HepG2 (cell line): Measurements from ENCODE around the gene CDH2. TPM values are rescaled to one million over a fixed set of nuclear protein-coding genes. Genes with fewer than 3 reads are reported as not detected.

Source experiments
- ATAC-seq: fragments of 200-7000 bp; cut with Tn5 transposase; 3 replicates; pipeline ENCODE4 v1.9.1; 2020; ENCODE audit warnings: mild to moderate bottlenecking, moderate library complexity
- BruUV-seq: library from RNA; stranded (reverse); fragments of 400-500 nt; replicated peaks from 2 replicates; lab custom pipeline; 2021; lab: Mats Ljungman, UMichigan
- CTCF ChIA-PET: fragments of 300-600 bp; formaldehyde crosslinking; extraction: SDS; loops from one replicate; lab custom pipeline; 2021; ENCODE audit warnings: low total read pairs, inconsistent platforms, low intra/inter-chr PET ratio; lab: Yijun Ruan, JAX
- POLR2A ChIA-PET: fragments of 350-600 bp; sonication (Branson Sonifier 250); formaldehyde crosslinking; loops from one replicate; lab custom pipeline; 2020; ENCODE audit warnings: antibody characterized with exemption, inconsistent platforms; lab: Yijun Ruan, JAX
- DNase-seq: peaks from one replicate; pipeline ENCODE4 v3.0.0-alpha.2; 2015; ENCODE audit warnings: low spot score
- FAIRE-seq: peaks from 3 replicates; lab custom pipeline; 2011; peaks lifted over from hg19 to GRCh38; lab: Jason Lieb, UNC
- H2AFZ ChIP-seq: one replicate; pipeline ENCODE4 v1.6.1; 2011; ENCODE audit warnings: low read length, inconsistent platforms
- H3K27ac ChIP-seq: fragments of 300-600 bp; 3 replicates; pipeline ENCODE4 v1.8.0; 2011; ENCODE audit warnings: mixed run types, mild to moderate bottlenecking, mixed read lengths, low read length, inconsistent platforms; ENCODE audit not compliant: insufficient read depth; ENCODE audit errors: extremely low read length
- H3K27me3 ChIP-seq, 2 experiments: fragments of 200-600 bp in 1 of 2; 2 replicates in 1 of 2; 3 replicates in 1 of 2; pipeline versions ENCODE4 v1.6.0 to v1.8.0; 2011; ENCODE audit warnings: low read length in 2 of 2, mild to moderate bottlenecking in 2 of 2, moderate library complexity in 2 of 2, inconsistent platforms in 1 of 2; ENCODE audit not compliant: insufficient read depth in 2 of 2, control insufficient read depth in 1 of 2
- H3K36me3 ChIP-seq, 2 experiments: fragments of 200-600 bp in 1 of 2; replicated peaks in 1 of 2; 2 replicates in 1 of 2; 3 replicates in 1 of 2; pipeline versions ENCODE4 v1.5.1 to v1.8.0; 2011; ENCODE audit warnings: low read length in 2 of 2, inconsistent platforms in 1 of 2; ENCODE audit not compliant: insufficient read depth in 2 of 2, control insufficient read depth in 1 of 2
- H3K4me1 ChIP-seq: 2 replicates; pipeline ENCODE4 v1.5.1; 2012; ENCODE audit warnings: low read length, inconsistent platforms; ENCODE audit not compliant: insufficient read depth
- H3K4me2 ChIP-seq: 2 replicates; pipeline ENCODE4 v1.6.0; 2011; ENCODE audit warnings: low read depth, low read length, inconsistent platforms
- H3K4me3 ChIP-seq, 3 experiments: fragments of 200-600 bp in 1 of 3; sonication (generic), shearing (Covaris generic) in 1 of 3; replicated peaks in 1 of 3; 2 replicates each; pipeline ENCODE4 v1.5.1; 2011 to 2016; ENCODE audit warnings: low read length in 3 of 3, inconsistent platforms in 2 of 3, low read depth in 2 of 3, mild to moderate bottlenecking in 2 of 3, control low read depth in 1 of 3, mixed read lengths in 1 of 3; ENCODE audit not compliant: insufficient read depth in 1 of 3
- H3K79me2 ChIP-seq: one replicate; pipeline ENCODE4 v1.6.1; 2011; ENCODE audit warnings: low read length, inconsistent platforms; ENCODE audit not compliant: insufficient read depth
- H3K9ac ChIP-seq: 2 replicates; pipeline ENCODE4 v1.6.0; 2011; ENCODE audit warnings: mild to moderate bottlenecking, low read depth, low read length, inconsistent platforms; ENCODE audit not compliant: insufficient read depth
- H3K9me3 ChIP-seq: 2 replicates; pipeline ENCODE4 v1.5.1; 2012; ENCODE audit warnings: mild to moderate bottlenecking, low read length
- H4K20me1 ChIP-seq: 2 replicates; pipeline ENCODE4 v1.6.0; 2011; ENCODE audit warnings: inconsistent platforms, mild to moderate bottlenecking, low read length, moderate library complexity; ENCODE audit not compliant: insufficient read depth
- ARHGAP35 ChIP-seq: sonication (generic); formaldehyde crosslinking; IDR thresholded peaks from 2 replicates; pipeline ENCODE4 v1.9.0; 2022; ENCODE audit warnings: mild to moderate bottlenecking, inconsistent platforms, moderate library complexity, missing genetic modification reagents, borderline replicate concordance
- ARNTL ChIP-seq: sonication (generic); formaldehyde crosslinking; IDR thresholded peaks from 2 replicates; pipeline ENCODE4 v1.4.0; 2020; ENCODE audit warnings: mild to moderate bottlenecking, missing genetic modification reagents
- JDP2 ChIP-seq: sonication (generic); formaldehyde crosslinking; IDR thresholded peaks from 2 replicates; pipeline ENCODE4 v1.8.1; 2022; ENCODE audit warnings: missing genetic modification reagents, borderline replicate concordance
- KMT2B ChIP-seq: IDR thresholded peaks from 2 replicates; pipeline ENCODE4 v1.6.1; 2016; ENCODE audit warnings: missing genetic modification reagents, missing compliant biosample characterization
- MAF1 ChIP-seq: sonication (generic); formaldehyde crosslinking; IDR thresholded peaks from 2 replicates; pipeline ENCODE4 v1.5.0; 2020; ENCODE audit warnings: missing genetic modification reagents, borderline replicate concordance
- MTA1 ChIP-seq: sonication (generic); formaldehyde crosslinking; IDR thresholded peaks from 2 replicates; pipeline ENCODE4 v1.4.0; 2020; ENCODE audit warnings: missing genetic modification reagents, mild to moderate bottlenecking, borderline replicate concordance
- NFIC ChIP-seq: IDR thresholded peaks from 2 replicates; pipeline ENCODE4 v1.6.1; 2012; ENCODE audit warnings: mild to moderate bottlenecking, low read length, inconsistent platforms
- RBFOX2 ChIP-seq: fragments of 200-400 bp; formaldehyde crosslinking; IDR thresholded peaks from 2 replicates; pipeline ENCODE4 v1.6.1; 2017; ENCODE audit warnings: low read depth, mild to moderate bottlenecking, low read length
- RCOR2 ChIP-seq: IDR thresholded peaks from 2 replicates; pipeline ENCODE4 v1.6.1; 2016; ENCODE audit warnings: missing biosample characterization, missing genetic modification reagents
- RXRA ChIP-seq: sonication (generic); formaldehyde crosslinking; IDR thresholded peaks from 2 replicates; pipeline ENCODE4 v1.5.1; 2020; ENCODE audit warnings: missing genetic modification reagents
- SALL1 ChIP-seq: sonication (generic); formaldehyde crosslinking; IDR thresholded peaks from 2 replicates; pipeline ENCODE4 v1.8.0; 2022; ENCODE audit warnings: mild to moderate bottlenecking, missing genetic modification reagents
- YEATS2 ChIP-seq: sonication (generic); formaldehyde crosslinking; IDR thresholded peaks from 2 replicates; pipeline ENCODE4 v1.4.0; 2020; ENCODE audit warnings: missing genetic modification reagents, borderline replicate concordance
- ZNF136 ChIP-seq: sonication (generic); formaldehyde crosslinking; IDR thresholded peaks from 2 replicates; pipeline ENCODE4 v1.8.1; 2022; ENCODE audit warnings: low read depth, mild to moderate bottlenecking, moderate library complexity, missing genetic modification reagents
- ZNF234 ChIP-seq: sonication (generic); formaldehyde crosslinking; conservative IDR thresholded peaks from 2 replicates; pipeline ENCODE4 v1.5.1; 2020; ENCODE audit warnings: mild to moderate bottlenecking, missing genetic modification reagents
- ZNF468 ChIP-seq: sonication (generic); formaldehyde crosslinking; IDR thresholded peaks from 2 replicates; pipeline ENCODE4 v1.8.0; 2022; ENCODE audit warnings: mild to moderate bottlenecking, moderate library complexity, missing genetic modification reagents
- ZNF597 ChIP-seq: sonication (generic); formaldehyde crosslinking; IDR thresholded peaks from 2 replicates; pipeline ENCODE4 v1.5.0; 2020; ENCODE audit warnings: missing genetic modification reagents
- WGBS: methylation state at CpG from one replicate; pipeline ENCODE4 v1.1.6; 2017; ENCODE audit warnings: low lambda C conversion rate; 5-methylcytosine and 5-hydroxymethylcytosine counted together
- in situ Hi-C: cut with HindIII; loops from 2 replicates; pipeline ENCODE4 v1.10.0; 2017; ENCODE audit warnings: low pct_unique_long_range_greater_than_20kb; ENCODE audit not compliant: extremely low pct_ligation_motif_present
- intact Hi-C: fragments of 100-400 bp; cut with micrococcal nuclease; formaldehyde crosslinking; loops from one replicate; pipeline ENCODE4 v1.10.0; 2022; ENCODE audit not compliant: unreplicated experiment
- polyA plus RNA-seq, 8 experiments: library from polyadenylated mRNA; depleted of rRNA in 3 of 8; stranded (reverse) in 7 of 8; unstranded in 1 of 8; fragments of >200 nt; fragmentation: Illumina TruSeq in 4 of 8; extraction: Trizol in 4 of 8; gene quantifications; 2 replicates each; pipeline versions ENCODE4 v1.2.1 to v1.2.3, GENCODE V29; 2011 to 2016; ENCODE audit warnings: low read depth in 4 of 8, missing spikeins in 1 of 8, mixed read lengths in 1 of 8; ENCODE audit not compliant: insufficient read depth in 1 of 8
- total RNA-seq, 5 experiments: library from RNA; depleted of rRNA; stranded (reverse); fragments of >200 nt; fragmentation: Illumina TruSeq; extraction: Trizol; gene quantifications; 2 replicates each; pipeline ENCODE4 v1.2.3, GENCODE V29; 2016; ENCODE audit warnings: low read depth in 1 of 5

The CDH2 gene
- total and polyA plus RNA-seq, 2 of the 13 experiments (the other 11 are each of a cell fraction or from before 2014, with no cell fraction given): 18.6 to 36.1 TPM

GRCh38 chr18:28030458-28030857, 146.5 kb downstream of the CDH2 start:
- Histone ChIP-seq H3K9me3 (no peaks in the 10 kb centered on the region), H2AFZ (no peak overlapping the region), H3K4me2 (no peak overlapping the region), H3K9ac (no peak overlapping the region), H4K20me1 (no peaks in the 10 kb centered on the region), H3K36me3 (no peaks in the 10 kb centered on the region), H3K27ac (no peak overlapping the region), H3K4me3 (no peak overlapping the region), H3K79me2 (peaks cover 2% of the 10 kb centered on the region), H3K4me1 (no peaks in the 10 kb centered on the region), H3K27me3 (no peaks in the 10 kb centered on the region)
- CTCF ChIA-PET: no interaction called here
- DNase-seq: no peak
- intact Hi-C loops: no loop called here
- BruUV-seq: no TSS peak
- in situ Hi-C loops: no loop called here
- TF ChIP-seq RBFOX2: no peak
- no peak for TF ChIP-seq ZNF597
- TF ChIP-seq ZNF136 (CRISPR knock-in tag): no peak
- no peak for TF ChIP-seq KMT2B (CRISPR knock-in tag)
- no peak for TF ChIP-seq RXRA (CRISPR knock-in tag)
- TF ChIP-seq MAF1 (CRISPR knock-in tag): no peak
- no peak for FAIRE-seq
- ATAC-seq: no peak
- POLR2A ChIA-PET: no interaction called here
- WGBS: 100% methylated on average over 1 of the region's 1 CpG

- ChIA-PET POLR2A (no interaction called here), CTCF (no interaction called here)
- no peaks in the 10 kb centered on the region for H3K9me3 ChIP-seq
- no peaks in the 10 kb centered on the region for H3K36me3 ChIP-seq
- H3K9ac ChIP-seq: no peak overlapping the region
- FAIRE-seq (no peak), DNase-seq (no peak), ATAC-seq (no peak)
- no peak for TF ChIP-seq ARHGAP35 (CRISPR knock-in tag)
- no peak for TF ChIP-seq YEATS2 (CRISPR knock-in tag)
- no peak for TF ChIP-seq ZNF234 (CRISPR knock-in tag)
- TF ChIP-seq ARNTL (CRISPR knock-in tag): no peak
- TF ChIP-seq ZNF468 (CRISPR knock-in tag): no peak
- TF ChIP-seq RCOR2 (CRISPR knock-in tag): no peak
- no peak for TF ChIP-seq MTA1 (CRISPR knock-in tag)
- TF ChIP-seq JDP2 (CRISPR knock-in tag): no peak
- TF ChIP-seq NFIC: no peak
- no peak for TF ChIP-seq SALL1
- BruUV-seq: no TSS peak
- no peaks in the 10 kb centered on the region for H4K20me1 ChIP-seq
- no peaks in the 10 kb centered on the region for H3K27me3 ChIP-seq
- peaks cover 2% of the 10 kb centered on the region for H3K79me2 ChIP-seq
- no peak overlapping the region for H3K27ac ChIP-seq
- no peaks in the 10 kb centered on the region for H3K4me1 ChIP-seq
- 86% methylated on average over 2 of the region's 2 CpGs for WGBS
- H2AFZ ChIP-seq: no peak overlapping the region
- in situ Hi-C loops (no loop called here), intact Hi-C loops (no loop called here)
- H3K4me3 ChIP-seq: no peak overlapping the region
- H3K4me2 ChIP-seq: no peak overlapping the region
Measured at GRCh38 chr18:28027755-28028154, 149.2 kb downstream of the CDH2 start.
